ENCODE data around the gene FKBP2. TPM values are rescaled to one million over a fixed set of nuclear protein-coding genes. Genes with fewer than 3 reads are reported as not detected.

Gene FKBP2
- total and polyA plus RNA-seq, 2 of the 13 experiments (the other 11 are each of a cell fraction or from before 2014, with no cell fraction given): 30.1 to 53.3 TPM

DNA sequence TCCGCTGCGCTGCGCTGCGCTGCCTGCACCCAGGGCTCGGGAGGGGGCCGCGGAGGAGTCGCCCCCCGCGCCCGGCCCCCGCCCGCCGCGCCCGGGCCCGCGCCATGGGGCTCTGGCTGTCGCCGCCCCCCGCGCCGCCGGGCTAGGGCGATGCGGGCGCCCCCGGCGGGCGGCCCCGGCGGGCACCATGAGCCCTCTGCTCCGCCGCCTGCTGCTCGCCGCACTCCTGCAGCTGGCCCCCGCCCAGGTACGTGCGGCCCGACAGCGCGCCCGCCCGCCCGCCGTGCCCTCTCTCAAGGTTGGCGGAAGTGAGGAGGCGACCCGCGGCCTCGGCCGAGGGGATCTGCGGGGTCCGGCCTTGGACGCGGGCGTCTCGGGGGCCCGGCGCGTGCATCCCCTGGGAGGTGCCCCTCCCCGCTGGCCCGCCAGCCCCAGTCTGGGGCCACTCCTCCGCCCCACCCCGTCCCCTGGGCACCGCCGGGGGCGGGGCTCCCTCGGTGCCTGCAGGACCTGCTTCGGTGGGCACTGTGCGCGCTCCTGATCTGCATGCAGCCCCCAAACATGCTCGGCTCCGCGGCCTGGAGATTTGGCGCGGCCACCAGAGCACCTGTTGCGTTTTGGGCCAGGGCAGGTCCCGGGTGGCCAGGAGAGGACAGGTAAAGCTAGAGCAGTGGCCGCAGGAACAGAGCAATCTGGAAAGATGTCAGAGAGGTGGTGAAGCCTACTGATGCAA lies 6.1 kb upstream of the FKBP2 start (continued):
- TF ChIP-seq, protein P1, sequence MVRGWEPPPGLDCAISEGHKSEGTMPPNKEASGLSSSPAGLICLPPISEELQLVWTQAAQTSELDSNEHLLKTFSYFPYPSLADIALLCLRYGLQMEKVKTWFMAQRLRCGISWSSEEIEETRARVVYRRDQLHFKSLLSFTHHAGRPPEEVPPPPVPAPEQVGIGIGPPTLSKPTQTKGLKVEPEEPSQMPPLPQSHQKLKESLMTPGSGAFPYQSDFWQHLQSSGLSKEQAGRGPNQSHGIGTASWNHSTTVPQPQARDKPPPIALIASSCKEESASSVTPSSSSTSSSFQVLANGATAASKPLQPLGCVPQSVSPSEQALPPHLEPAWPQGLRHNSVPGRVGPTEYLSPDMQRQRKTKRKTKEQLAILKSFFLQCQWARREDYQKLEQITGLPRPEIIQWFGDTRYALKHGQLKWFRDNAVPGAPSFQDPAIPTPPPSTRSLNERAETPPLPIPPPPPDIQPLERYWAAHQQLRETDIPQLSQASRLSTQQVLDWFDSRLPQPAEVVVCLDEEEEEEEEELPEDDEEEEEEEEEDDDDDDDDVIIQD (CRISPR knock-in tag; IDR thresholded peaks at IDR 0.05; ENCODE audit: low read depth): peak; percentile 18; the same call in 1 of the 2 replicates
- TF ChIP-seq, protein P2, sequence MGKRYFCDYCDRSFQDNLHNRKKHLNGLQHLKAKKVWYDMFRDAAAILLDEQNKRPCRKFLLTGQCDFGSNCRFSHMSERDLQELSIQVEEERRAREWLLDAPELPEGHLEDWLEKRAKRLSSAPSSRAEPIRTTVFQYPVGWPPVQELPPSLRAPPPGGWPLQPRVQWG (CRISPR knock-in tag; IDR thresholded peaks at IDR 0.05; ENCODE audit: borderline replicate concordance, low read depth): no peak
- TF ChIP-seq, protein P3, sequence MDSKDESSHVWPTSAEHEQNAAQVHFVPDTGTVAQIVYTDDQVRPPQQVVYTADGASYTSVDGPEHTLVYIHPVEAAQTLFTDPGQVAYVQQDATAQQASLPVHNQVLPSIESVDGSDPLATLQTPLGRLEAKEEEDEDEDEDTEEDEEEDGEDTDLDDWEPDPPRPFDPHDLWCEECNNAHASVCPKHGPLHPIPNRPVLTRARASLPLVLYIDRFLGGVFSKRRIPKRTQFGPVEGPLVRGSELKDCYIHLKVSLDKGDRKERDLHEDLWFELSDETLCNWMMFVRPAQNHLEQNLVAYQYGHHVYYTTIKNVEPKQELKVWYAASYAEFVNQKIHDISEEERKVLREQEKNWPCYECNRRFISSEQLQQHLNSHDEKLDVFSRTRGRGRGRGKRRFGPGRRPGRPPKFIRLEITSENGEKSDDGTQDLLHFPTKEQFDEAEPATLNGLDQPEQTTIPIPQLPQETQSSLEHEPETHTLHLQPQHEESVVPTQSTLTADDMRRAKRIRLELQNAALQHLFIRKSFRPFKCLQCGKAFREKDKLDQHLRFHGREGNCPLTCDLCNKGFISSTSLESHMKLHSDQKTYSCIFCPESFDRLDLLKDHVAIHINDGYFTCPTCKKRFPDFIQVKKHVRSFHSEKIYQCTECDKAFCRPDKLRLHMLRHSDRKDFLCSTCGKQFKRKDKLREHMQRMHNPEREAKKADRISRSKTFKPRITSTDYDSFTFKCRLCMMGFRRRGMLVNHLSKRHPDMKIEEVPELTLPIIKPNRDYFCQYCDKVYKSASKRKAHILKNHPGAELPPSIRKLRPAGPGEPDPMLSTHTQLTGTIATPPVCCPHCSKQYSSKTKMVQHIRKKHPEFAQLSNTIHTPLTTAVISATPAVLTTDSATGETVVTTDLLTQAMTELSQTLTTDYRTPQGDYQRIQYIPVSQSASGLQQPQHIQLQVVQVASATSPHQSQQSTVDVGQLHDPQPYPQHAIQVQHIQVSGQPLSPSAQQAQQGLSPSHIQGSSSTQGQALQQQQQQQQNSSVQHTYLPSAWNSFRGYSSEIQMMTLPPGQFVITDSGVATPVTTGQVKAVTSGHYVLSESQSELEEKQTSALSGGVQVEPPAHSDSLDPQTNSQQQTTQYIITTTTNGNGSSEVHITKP (CRISPR knock-in tag; IDR thresholded peaks at IDR 0.05; ENCODE audit: low read depth): no peak
- TF ChIP-seq USF2 (IDR thresholded peaks at IDR 0.05; ENCODE audit: low read depth, low read length) (no peak), USF2 (CRISPR knock-in tag; IDR thresholded peaks at IDR 0.05; ENCODE audit: borderline replicate concordance) (no peak), ZNF350 (CRISPR knock-in tag; IDR thresholded peaks at IDR 0.05; ENCODE audit: borderline replicate concordance, low read depth) (no peak), DNMT1 (CRISPR knock-in tag; IDR thresholded peaks at IDR 0.05) (no peak), ETS1 (CRISPR knock-in tag; IDR thresholded peaks at IDR 0.05) (no peak), PPARG (CRISPR knock-in tag; conservative IDR thresholded peaks at IDR 0.05) (0 out of 2 replicates have a peak, but pooled peaks have one; percentile 30), ZNF333 (CRISPR knock-in tag; IDR thresholded peaks at IDR 0.05; ENCODE audit: borderline replicate concordance) (0 out of 2 replicates have a peak, but pooled peaks have one; percentile 20), ATF2 (CRISPR knock-in tag; IDR thresholded peaks at IDR 0.05) (no peak), TMF1 (CRISPR knock-in tag; IDR thresholded peaks at IDR 0.05; ENCODE audit: low read depth) (no peak), HNRNPL (IDR thresholded peaks at IDR 0.05; ENCODE audit: low read depth, low read length) (peak; percentile 83)
- TF ChIP-seq, protein P4, sequence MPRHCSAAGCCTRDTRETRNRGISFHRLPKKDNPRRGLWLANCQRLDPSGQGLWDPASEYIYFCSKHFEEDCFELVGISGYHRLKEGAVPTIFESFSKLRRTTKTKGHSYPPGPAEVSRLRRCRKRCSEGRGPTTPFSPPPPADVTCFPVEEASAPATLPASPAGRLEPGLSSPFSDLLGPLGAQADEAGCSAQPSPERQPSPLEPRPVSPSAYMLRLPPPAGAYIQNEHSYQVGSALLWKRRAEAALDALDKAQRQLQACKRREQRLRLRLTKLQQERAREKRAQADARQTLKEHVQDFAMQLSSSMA (CRISPR knock-in tag; IDR thresholded peaks at IDR 0.05): no peak

All from HepG2 (cell line).